NCI-H1417 treated with DMSO at 0.1 percent for 48 hours (cell line): Measurements from ENCODE around the gene MICAL1.

ENCODE experiments used
- DNase-seq: peaks from one replicate; lab custom pipeline; 2025; lab: John Stamatoyannopoulos, UW

The MICAL1 gene

DNA sequence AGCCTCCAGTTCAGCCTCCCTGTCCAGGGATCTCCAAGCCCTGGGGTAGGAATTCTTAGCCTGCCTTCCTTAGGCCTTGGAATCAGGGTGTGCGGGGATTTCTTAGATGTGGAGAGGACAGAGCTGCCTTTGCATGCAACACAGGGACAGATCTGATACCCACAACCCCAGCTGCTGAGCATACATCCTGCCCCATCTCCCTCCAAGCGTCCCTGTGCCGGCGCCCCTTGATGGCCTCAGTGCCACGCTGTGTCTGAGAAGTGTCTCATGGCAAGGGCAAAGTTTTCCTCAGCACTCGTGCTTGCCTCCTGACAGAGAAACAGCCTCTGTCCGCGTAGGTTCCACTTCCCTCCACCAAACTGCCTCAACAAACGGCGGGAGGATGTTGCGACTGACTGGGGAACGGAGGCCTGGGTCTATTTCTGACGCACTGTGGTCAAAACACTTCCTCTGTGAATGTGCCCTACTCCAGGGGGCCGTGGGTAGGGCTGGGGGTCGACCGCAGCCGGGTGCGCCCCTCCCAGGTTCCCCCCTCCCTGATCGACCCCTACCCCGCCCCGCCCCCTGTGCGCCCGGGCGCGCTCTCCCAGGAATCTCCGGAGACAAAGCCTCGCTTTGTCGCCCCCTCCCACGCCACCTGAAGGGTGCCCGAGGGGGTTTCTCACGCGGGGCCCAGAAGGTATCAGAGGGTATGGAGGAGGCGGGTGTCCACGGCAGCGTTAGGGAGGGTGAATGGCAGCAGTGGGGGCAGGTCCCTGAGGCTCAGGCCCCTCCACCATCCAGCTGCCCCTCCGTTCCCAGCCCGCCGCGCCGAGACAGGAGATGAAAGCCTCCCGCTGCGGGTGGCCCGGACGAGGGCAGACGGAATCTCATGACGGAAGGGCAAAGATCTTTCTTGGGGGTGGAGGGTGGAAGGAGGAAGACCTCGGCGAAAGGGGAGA lies 806 bp downstream of the MICAL1 start:
- DNase-seq, result no peak

DNA sequence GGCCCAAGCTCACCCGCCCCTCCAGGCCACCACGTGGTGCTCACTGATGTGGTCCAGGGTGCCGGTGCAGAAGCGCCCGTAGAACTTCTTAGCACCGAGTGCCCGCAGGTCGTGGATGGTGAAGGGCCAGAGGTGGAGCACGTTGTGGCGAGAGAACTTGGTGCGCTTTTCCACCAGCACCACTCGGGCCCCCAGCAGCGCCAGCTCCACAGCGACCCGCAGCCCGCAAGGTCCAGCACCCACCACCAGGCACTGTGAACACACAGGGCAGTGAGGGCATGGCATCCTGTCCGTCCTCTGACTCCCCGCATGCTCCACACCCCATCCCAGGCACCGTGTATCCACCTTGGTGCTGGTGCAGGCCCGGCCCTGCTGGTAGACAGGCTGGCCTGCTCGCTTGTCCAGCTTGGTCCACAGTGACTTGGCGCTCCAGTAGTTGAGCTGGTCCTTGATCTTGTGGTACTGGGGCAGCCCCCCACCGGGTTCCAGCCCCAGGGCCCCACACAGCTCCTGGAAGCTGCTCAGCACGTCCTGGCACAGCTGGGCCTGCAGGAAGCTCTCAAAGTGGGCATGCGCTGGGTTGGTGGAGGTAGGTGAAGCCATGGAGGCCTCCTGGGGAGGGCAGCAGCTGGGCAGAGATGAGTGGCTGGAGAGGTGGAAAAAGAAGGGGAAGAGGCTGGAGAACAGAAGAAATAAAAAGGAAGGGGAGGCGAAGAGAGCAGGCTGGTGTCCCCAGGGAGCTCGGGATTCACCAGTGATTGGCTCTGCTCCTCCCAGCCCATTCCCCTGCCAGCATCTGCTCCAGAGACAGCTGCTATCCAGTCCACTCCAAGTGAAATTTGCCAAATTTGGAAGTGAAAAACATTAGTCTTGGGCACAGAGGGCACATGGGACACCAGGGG lies 1.7 kb downstream of the MICAL1 start:
- no peak for DNase-seq

- DNase-seq, result no peak
Measured at GRCh38 chr6:109453156-109453555, 2.4 kb downstream of the MICAL1 start.

GRCh38 chr6:109452181-109452580 lies 3.4 kb downstream of the MICAL1 start:
- DNase-seq, result no peak

- DNase-seq, result no peak
Measured at GRCh38 chr6:109451376-109451775, 4.2 kb downstream of the MICAL1 start.

- DNase-seq, result no peak
Measured at GRCh38 chr6:109450801-109451200, 4.8 kb downstream of the MICAL1 start.

GRCh38 chr6:109449795-109450673 lies 5.5 kb downstream of the MICAL1 start:
- no peak for DNase-seq

GRCh38 chr6:109449064-109449794 lies 6.3 kb downstream of the MICAL1 start:
- no peak for DNase-seq

- DNase-seq, result no peak
Measured at GRCh38 chr6:109448615-109449014, 7.0 kb downstream of the MICAL1 start.

DNA sequence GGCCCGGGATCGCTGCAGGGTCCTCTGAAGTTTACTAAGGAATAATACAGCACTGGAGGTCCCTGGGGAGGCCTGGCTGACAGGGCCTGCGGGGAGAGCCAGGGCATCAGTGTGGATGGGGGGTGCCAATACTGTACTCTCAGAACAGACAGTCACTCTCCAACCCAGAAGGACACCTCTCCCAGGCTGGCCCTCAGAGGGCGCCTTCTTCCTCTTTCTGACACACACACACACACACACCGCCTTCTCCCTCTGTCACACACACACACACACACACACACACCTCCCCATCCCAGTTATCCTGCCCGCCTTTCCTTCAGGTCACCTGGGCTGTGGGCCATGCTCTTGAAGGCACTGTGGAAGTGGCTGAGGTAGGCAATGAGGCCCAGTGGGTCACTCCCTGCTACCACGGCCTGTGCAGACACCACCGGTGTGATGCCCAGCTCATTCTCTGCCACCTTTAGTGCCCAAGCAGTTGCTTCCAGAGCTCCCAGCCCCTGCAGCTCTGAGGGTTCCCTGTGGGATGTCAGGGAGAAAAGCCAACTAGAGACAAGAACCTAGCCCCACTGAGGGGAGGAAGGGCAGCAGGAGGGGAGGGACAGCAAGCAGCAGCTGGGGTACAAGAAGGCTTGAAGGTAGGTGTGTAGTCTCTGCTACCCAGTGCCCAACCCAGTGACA lies 7.6 kb downstream of the MICAL1 start:
- DNase-seq, result no peak

DNA sequence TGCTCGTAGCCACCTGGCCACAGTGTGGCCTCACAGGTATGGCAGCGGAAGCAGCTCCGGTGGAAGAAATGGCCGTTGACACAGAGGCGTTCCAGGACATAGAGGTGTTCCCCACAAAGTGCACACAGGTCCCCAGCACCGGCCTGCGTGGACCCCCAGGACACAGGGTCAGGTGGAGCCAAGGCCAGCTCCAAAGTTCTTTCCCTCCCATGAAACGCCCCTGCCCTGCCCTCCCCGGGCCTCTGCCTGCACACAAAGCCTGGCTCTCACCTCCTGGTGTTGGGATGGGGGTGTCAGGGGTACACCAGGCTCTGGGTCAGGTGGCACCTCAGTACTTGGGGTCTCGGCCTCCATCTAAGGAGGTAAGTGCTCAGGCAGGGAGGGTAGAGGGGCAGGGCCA lies 8.5 kb downstream of the MICAL1 start:
- DNase-seq, result no peak

- DNase-seq, result no peak
Measured at GRCh38 chr6:109446541-109446940, 9.0 kb downstream of the MICAL1 start.

- no peak for DNase-seq
Measured at GRCh38 chr6:109446072-109446471, 9.5 kb downstream of the MICAL1 start.

DNA sequence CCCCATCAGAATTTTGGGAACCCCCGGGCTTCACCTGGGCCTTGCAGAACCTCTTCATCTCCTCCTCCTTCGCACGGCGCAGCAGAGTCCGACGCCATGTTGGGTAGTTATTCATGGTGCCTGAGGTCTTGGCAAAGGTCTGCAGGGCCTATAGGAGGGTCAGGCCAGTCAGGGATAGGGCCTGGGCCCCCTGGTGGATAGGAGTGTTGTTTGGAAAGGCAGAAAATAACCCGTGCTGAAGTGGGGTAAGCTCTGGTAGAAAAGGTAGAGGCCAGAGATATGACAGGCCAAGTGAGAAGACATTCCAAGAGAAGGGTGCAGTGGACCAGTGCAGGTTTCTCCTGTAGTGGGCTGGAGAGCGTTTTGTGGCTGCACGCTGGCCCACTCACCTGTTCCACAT lies 10.2 kb downstream of the MICAL1 start:
- no peak for DNase-seq

- no peak for DNase-seq
Measured at GRCh38 chr6:109443425-109443950, 12.1 kb downstream of the MICAL1 start.

GRCh38 chr6:109442393-109442924 lies 13.1 kb downstream of the MICAL1 start:
- no peak for DNase-seq

- no peak for DNase-seq
Measured at GRCh38 chr6:109441069-109441816, 14.3 kb downstream of the MICAL1 start.

DNA sequence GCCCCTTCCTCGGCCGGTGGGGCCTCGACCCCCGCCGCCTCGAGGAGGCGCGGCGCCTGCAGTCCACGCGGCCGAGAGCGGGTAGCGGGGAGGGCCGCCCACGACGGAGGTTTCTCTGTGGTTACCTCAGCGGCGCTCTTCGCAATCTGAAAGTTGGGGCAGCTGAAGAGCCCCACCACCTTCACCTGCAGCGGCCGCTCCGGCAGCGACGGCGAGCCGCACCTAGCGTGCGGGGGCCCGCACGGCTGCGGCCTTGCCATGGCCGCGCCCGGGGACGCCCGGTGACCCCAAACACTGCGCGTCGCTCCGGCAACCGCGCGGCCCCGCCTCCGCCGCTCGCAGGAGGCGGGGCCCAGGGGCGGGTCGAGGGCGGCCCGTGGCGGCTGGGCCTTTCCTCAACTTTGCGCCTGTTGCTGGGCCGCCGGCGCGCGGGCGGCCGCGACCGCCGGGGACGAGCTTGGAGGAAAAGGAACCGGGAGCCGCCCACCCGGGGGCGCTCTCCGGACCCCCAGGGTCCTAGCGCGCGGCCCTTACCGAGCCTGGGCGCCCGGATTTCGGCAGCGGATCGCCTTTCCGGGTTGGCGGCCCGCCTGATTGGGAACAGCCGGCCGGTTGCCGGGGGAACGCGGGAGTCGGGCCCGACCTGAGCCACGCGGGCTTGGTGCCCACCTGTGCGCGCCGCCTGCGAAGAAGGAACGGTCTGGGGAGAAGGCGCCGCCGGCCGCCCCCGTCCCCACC lies 15.1 kb downstream of the MICAL1 start, which contains the start of the genes PPIL6 and SMPD2:
Gene PPIL6, minus strand, starts transcription at position 298 of the 738 bp plus-strand sequence. Its CDS starts 38 bp downstream, at position 260.
Gene SMPD2, plus strand, starts transcription at position 394 of the 738 bp plus-strand sequence. CDS start 398 bp downstream, outside the sequence.
- no peak for DNase-seq
